GM18499 (cell line): Measurements from ENCODE around the gene SCN7A.
"Not testable (repeated sequence)": the region's sequence is repeated elsewhere in the genome, so short reads cannot be mapped to it uniquely, and the experiment has no call there.

Source experiments
- ATAC-seq: cut with Tn5 transposase; IDR thresholded peaks from one replicate; pipeline ENCODE4 v1.9.1; 2021; ENCODE audit warnings: moderate number of reproducible peaks; ENCODE audit not compliant: insufficient read depth, unreplicated experiment

SCN7A gene

DNA sequence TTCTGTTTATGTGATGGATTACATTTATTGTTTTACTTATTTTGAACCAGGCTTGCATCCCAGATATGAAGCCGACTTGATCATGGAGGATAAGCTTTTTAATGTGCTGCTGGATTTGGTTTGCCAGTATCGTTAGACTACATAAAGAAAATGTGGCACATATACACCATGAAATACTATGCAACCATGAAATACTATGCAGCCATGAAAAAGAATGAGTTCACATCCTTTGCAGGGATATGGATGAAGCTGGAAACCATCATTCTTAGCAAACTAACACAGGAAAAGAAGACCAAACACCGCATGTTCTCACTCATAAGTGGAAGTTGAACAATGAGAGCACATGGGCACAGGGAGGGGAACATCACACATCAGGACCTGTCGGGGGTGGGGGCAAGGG is 38.2 kb downstream of the SCN7A start:
- not testable (repeated sequence) for ATAC-seq

DNA sequence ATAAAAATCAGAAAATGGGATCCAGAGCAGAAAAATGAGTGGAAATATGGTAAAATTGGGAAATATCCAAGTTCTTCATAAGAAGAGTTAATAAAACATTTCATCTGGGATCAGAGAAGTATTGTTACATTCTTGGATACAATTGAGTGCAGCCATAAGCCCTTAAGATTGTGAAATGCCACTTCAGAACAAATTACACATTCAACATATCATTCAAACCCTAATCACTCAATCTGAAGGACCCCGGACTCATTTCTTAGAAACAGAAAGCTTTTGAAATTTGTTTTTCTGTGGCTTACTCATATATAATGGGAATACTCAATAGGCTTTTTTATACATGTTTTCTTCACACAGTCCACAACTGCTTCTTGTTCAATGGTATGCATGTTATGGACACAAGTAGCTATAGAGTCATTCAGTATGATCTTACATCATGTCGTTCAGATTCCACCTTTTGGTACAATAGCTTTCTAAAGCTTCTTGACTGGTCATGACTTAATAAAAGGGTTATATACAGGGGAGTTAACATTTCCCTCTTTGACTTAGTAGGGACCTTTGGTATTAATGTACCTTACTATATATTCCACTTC is 39.9 kb downstream of the SCN7A start:
- no peak for ATAC-seq

GRCh38 chr2:166451468-166451867 is 42.6 kb downstream of the SCN7A start:
- ATAC-seq, result no peak

DNA sequence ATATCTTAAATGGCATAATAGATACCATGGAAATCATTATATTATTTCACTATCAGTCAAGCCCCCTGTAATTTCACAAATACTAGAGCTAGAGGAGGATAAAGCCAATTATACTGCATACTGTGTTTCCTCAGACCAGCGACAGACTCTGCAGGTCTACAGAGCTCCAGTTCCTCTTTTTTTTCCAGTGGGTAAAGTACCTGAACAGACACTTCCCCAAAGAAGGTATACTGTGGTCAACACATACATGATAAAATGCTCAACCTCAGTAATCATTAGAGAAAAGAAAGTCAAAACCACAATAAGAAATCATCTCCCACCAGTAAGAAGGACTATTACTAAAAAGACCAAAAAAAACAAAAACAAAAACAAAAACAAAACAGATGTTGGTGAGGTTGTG is 44.6 kb downstream of the SCN7A start:
- peak; percentile 77 for ATAC-seq

GRCh38 chr2:166448106-166448505 is 45.9 kb downstream of the SCN7A start:
- ATAC-seq, result no peak

- no peak for ATAC-seq
Observed at GRCh38 chr2:166444306-166444705, 49.7 kb downstream of the SCN7A start.

GRCh38 chr2:166440313-166440712 is 53.7 kb downstream of the SCN7A start:
- ATAC-seq, result no peak

GRCh38 chr2:166439078-166439477 is 55.0 kb downstream of the SCN7A start:
- no peak for ATAC-seq

- ATAC-seq, result no peak
Observed at GRCh38 chr2:166436976-166437375, 57.1 kb downstream of the SCN7A start.

DNA sequence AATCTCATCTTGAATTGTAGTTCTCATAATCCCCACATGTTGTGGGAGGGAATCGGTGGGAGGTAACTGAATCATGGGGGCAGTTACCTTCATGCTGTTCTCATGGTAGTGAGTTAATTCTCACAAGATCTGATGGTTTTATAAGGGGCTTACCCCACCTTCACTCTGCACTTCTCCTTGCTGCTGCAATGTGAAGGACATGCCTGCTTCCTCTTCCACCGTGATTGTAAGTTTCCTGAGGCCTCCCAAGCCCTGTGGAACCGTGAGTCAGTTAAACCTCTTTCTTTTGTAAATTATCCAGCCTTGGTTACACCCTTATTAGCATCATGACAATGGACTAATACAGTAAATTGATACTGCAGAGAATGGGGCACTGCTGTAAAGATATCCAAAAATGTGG is 57.9 kb downstream of the SCN7A start:
- ATAC-seq, result no peak

DNA sequence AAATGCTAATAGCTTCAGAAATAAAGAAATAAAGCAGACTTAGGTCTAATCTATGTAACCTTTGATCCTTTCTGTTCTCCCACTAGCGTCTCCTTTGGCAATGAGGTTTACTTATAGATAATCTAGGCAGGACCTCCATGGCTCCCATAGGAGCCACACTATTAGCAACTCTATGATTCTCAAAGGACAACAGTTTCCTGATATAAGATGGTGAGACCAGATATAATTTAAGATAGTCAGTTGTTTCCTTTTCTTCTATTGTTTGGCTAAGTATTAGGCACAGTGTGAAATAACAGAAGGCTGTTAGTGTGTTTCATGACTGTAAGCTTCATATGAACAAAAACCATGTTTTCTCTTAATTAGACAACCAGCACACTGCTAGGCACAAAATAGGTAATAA is 59.6 kb downstream of the SCN7A start:
- no peak for ATAC-seq

- no peak for ATAC-seq
Observed at GRCh38 chr2:166433457-166433856, 60.6 kb downstream of the SCN7A start.

- no peak for ATAC-seq
Observed at GRCh38 chr2:166432331-166432730, 61.7 kb downstream of the SCN7A start.

DNA sequence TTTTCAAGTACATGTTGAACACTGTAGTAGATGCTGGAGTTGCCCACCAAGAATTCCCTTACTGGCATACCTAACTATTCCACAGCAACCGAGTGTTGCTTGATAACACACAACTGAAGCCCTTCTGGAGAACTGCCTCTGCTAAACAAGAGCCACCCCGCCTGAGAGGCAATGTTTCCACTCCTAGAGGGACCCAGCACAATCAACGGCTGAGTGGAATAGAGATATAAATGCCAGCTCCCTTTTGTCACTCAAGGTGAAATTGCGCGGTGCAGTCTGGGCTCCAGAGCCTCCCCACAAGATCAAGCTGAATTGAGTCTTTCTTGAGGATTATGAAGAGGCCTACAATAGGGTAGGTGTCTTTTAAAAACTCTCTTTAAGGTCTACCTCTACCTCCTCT is 69.2 kb downstream of the SCN7A start:
- no peak for ATAC-seq

DNA sequence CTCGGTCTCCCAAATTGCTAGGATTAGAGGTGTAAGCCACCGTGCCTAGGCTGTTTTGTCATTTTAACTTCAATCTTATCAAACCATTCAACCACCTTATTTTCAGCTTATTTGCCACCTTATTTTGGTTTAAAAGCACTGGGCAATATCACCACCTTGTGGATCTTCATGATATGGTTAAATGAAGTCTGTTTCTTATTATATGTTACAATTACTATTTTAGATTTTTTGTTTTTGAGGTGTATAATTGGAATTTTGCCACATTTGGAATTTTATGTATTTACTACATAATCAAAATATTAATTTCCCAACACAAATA is 74.5 kb downstream of the SCN7A start:
- ATAC-seq, result no peak

DNA sequence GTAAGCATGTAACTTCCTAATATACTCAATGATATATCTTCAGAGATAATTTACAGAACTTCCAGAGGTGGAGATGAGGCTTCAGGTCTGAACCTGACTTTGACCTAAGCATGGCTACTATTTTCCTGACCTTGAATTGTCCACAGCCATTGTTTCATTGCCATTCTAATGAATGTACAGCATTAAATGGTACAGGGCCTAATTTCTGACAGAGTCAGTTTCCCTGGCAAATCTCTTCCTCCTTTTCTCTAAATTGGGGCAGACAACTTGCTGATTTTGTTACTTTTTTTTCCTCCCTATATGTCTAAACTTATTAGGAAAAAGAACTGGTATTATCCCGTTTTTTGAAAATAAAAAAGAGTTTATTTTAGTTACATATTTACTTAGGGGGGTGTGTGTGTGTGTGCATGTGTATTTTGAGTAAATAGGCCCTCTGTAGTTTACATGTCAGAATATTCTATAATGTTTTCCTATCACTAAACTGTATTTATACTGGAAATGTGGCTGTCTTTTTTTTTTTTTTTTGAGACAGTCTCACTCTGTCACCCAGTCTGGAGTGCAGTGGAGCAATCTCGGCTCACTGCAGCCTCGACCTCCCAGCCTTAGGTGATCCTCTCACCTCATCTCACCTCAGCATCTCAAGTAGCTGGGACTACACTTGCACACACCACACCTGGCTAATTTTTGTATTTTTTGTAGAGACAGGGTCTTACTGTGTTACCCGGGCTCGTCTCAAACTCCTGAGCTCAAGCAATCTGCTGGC is 75.0 kb downstream of the SCN7A start:
- no peak for ATAC-seq

- no peak for ATAC-seq
Observed at GRCh38 chr2:166417669-166418068, 76.4 kb downstream of the SCN7A start.

GRCh38 chr2:166413255-166413654 is 80.8 kb downstream of the SCN7A start:
- no peak for ATAC-seq

- ATAC-seq, result no peak
Observed at GRCh38 chr2:166411473-166412230, 82.4 kb downstream of the SCN7A start.

- no peak for ATAC-seq
Observed at GRCh38 chr2:166410828-166411472, 83.1 kb downstream of the SCN7A start.

DNA sequence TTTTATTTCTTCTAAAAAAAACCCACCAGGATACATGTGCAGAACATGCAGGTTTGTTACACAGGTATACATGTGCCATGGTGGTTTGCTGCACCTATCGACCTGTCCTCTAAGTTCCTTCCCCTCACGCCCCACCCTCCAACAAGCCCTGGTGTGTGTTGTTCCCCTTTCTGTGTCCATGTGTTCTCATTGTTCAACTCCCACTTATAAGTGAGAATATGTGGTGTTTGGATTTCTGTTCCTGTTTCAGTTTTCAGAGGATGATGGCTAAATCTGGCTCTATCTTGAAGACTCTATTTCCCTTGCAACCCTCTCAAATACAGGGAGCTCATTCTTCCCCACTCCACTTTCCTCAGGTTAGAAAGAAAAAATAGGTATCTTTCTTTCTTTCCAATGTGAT is 86.3 kb downstream of the SCN7A start:
- not testable (repeated sequence) for ATAC-seq
